ENCODE data around the gene IL11.
"Not testable (repeated sequence)": the region's sequence is repeated elsewhere in the genome, so short reads cannot be mapped to it uniquely, and the experiment has no call there.

GRCh38 chr19:55328774-55329318 is 41.4 kb downstream of the IL11 start:
- TF ChIP-seq CTCF (IDR thresholded peaks at IDR 0.05); POLR2AphosphoS5 (IDR thresholded peaks at IDR 0.05); EP300 (IDR thresholded peaks at IDR 0.05; ENCODE audit: low read depth); POLR2A (IDR thresholded peaks at IDR 0.05): not testable (repeated sequence)

All from transverse colon (tissue), 4 donors.